OCI-LY3 (cell line): ENCODE measurements around the gene NUP210.

Experiments
- H2AFZ ChIP-seq: fragments of 200-600, 300-600 bp; shearing (Covaris generic); 2 replicates; pipeline ENCODE4 v1.6.0; 2014; ENCODE audit warnings: antibody characterized with exemption, low read depth, low read length
- H3K27ac ChIP-seq: fragments of 200-600, 300-600 bp; sonication (generic); 2 replicates; pipeline ENCODE4 v1.5.1; 2014; ENCODE audit warnings: mild to moderate bottlenecking, low read length, moderate library complexity, mixed read lengths
- H3K27me3 ChIP-seq: fragments of 200-600, 300-600 bp; sonication (generic); 2 replicates; pipeline ENCODE4 v1.6.1; 2014; ENCODE audit warnings: low read depth, low read length, mixed read lengths
- H3K36me3 ChIP-seq: fragments of 200-600, 300-600 bp; sonication (generic); replicated peaks from 2 replicates; pipeline ENCODE3; 2014; ENCODE audit warnings: low read depth, low read length, mixed read lengths
- H3K4me1 ChIP-seq: fragments of 300-600, 200-600 bp; sonication (generic); 2 replicates; pipeline ENCODE4 v1.6.1; 2014; ENCODE audit warnings: low read length, mixed read lengths
- H3K4me2 ChIP-seq: fragments of 200-600, 300-600 bp; sonication (generic); 2 replicates; pipeline ENCODE4 v1.6.1; 2014; ENCODE audit warnings: low read length, mixed read lengths
- H3K4me3 ChIP-seq: fragments of 300-600, 200-600 bp; sonication (generic); 2 replicates; pipeline ENCODE4 v1.5.1; 2014; ENCODE audit warnings: antibody characterized with exemption, mild to moderate bottlenecking, low read length, moderate library complexity
- H3K79me2 ChIP-seq: fragments of 300-600, 200-600 bp; shearing (Covaris generic); 2 replicates; pipeline ENCODE4 v1.6.1; 2014; ENCODE audit warnings: mild to moderate bottlenecking, low read length, mixed read lengths
- H3K9ac ChIP-seq: fragments of 300-600, 200-600 bp; shearing (Covaris generic); 2 replicates; pipeline ENCODE4 v1.6.0; 2014; ENCODE audit warnings: mild to moderate bottlenecking, low read length, moderate library complexity
- H3K9me3 ChIP-seq: fragments of 200-600, 300-600 bp; shearing (Covaris generic); 2 replicates; pipeline ENCODE4 v1.6.1; 2014; ENCODE audit warnings: low read length, mixed read lengths; ENCODE audit not compliant: insufficient read depth
- H4K20me1 ChIP-seq: fragments of 200-600, 300-600 bp; sonication (generic); 2 replicates; pipeline ENCODE4 v1.6.1; 2016; ENCODE audit warnings: low read length, mixed read lengths; ENCODE audit not compliant: insufficient read depth
- EZH2phosphoT487 ChIP-seq: fragments of 200-600 bp; shearing (Covaris generic); IDR thresholded peaks from 2 replicates; pipeline ENCODE4 v1.6.1; 2018; ENCODE audit warnings: antibody characterized with exemption, mixed run types, low read depth
- TF ChIP-seq, protein P1 (sequence below): fragments of 200-600, 300-600 bp; sonication (generic); IDR thresholded peaks from 2 replicates; pipeline ENCODE4 v1.5.1; 2014; ENCODE audit warnings: antibody characterized with exemption, low read length, low read depth

The NUP210 gene

DNA sequence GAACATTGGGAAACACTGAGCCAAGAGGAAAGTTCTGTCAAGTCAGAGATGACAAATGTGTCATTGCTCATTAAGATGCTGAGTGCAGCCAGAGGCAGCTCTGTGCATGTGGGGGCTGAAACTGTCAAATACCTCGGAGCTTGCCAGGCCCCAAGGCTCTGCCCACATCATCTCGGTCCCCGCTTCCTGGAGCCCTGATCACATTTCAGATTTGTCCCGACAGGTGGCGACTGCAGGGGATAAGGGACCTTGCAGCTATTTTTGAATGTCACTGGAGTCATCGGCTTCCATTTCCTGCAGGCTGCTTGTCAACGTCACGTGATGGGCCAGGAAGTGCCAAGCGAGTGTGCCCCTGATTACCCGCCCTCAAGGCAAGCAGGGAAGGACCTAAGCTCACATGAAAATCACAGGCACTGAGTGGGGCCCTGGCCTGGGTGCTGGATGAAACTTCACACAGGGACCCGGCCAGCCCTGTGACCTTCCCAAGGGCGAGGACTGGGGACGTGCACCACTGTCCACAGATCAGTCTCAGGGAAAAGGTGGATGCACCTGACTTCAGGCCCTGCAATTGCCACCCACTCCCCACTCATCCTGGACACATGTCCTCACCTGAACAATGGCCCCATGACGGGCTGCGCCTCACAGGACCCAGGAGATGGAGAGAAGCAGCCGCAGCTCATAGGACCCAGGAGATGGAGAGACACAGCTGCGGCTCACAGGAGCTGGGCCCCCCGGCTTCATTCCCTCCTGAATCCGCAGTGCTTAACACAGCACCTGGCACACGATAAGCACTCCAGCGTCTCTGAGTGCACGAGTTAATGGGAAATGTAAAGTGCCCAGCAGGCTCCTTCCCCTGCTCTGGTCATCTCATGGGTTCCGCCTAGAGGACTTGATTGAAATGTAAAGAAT, 73.4 kb downstream of the NUP210 start:
- Histone ChIP-seq H3K9ac (no peak overlapping the region), H3K4me1 (no peaks in the 10 kb centered on the region), H3K9me3 (no peaks in the 10 kb centered on the region), H3K4me2 (no peak overlapping the region), H3K4me3 (no peak overlapping the region), H3K27me3 (no peaks in the 10 kb centered on the region), H3K36me3 (peaks cover 89% of the 10 kb centered on the region), H2AFZ (no peak overlapping the region), H3K27ac (no peak overlapping the region), H4K20me1 (no peaks in the 10 kb centered on the region), H3K79me2 (no peaks in the 10 kb centered on the region)
- TF ChIP-seq EZH2phosphoT487: no peak

DNA sequence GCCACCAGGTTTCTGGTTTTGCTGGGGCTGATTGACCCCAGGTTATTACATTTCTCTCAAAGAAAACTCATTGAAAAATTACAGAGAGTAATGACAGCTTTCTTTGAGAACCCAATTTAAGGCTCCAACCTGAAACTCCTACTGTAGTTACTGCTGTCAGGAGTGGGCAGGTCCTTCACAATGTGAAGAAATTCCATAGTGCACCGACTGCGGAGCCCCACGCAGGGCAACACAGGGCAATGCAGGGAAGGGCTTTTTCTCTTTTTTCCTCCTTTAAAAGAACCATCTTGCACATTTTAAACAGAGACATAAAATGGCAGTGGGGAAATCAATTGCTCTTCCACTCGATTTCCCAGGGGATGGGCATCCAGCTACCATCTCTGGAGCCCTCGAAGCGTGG, 74.3 kb downstream of the NUP210 start:
- Histone ChIP-seq H3K27ac (no peak overlapping the region), H3K4me2 (no peak overlapping the region), H4K20me1 (no peaks in the 10 kb centered on the region), H3K4me3 (no peak overlapping the region), H3K79me2 (no peaks in the 10 kb centered on the region), H3K9ac (no peak overlapping the region), H2AFZ (no peak overlapping the region), H3K4me1 (no peaks in the 10 kb centered on the region), H3K9me3 (no peaks in the 10 kb centered on the region), H3K27me3 (no peaks in the 10 kb centered on the region), H3K36me3 (peaks cover 89% of the 10 kb centered on the region)
- TF ChIP-seq, protein P1, sequence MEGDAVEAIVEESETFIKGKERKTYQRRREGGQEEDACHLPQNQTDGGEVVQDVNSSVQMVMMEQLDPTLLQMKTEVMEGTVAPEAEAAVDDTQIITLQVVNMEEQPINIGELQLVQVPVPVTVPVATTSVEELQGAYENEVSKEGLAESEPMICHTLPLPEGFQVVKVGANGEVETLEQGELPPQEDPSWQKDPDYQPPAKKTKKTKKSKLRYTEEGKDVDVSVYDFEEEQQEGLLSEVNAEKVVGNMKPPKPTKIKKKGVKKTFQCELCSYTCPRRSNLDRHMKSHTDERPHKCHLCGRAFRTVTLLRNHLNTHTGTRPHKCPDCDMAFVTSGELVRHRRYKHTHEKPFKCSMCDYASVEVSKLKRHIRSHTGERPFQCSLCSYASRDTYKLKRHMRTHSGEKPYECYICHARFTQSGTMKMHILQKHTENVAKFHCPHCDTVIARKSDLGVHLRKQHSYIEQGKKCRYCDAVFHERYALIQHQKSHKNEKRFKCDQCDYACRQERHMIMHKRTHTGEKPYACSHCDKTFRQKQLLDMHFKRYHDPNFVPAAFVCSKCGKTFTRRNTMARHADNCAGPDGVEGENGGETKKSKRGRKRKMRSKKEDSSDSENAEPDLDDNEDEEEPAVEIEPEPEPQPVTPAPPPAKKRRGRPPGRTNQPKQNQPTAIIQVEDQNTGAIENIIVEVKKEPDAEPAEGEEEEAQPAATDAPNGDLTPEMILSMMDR: no peak
- TF ChIP-seq EZH2phosphoT487: no peak

DNA sequence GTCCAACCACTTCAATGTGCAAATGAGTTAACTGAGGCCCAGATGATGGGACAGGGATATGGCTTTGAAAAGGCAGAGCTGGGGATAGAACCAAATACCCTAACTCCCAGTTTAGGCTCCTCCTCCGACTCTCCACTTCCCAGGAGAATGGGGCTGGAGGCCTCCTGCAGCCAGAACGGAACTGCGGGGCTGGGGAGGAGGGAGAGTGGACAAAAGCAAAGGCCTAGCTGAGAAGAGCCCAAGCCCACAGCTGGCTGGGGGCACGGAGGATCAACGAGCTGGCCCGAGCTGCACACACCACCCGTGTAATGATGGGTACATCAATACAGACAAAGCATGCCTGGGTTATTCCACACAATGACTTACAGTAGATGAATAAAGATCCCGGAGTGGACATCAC, 74.8 kb downstream of the NUP210 start:
- no peak overlapping the region for H3K9ac ChIP-seq
- no peak overlapping the region for H3K4me2 ChIP-seq

DNA sequence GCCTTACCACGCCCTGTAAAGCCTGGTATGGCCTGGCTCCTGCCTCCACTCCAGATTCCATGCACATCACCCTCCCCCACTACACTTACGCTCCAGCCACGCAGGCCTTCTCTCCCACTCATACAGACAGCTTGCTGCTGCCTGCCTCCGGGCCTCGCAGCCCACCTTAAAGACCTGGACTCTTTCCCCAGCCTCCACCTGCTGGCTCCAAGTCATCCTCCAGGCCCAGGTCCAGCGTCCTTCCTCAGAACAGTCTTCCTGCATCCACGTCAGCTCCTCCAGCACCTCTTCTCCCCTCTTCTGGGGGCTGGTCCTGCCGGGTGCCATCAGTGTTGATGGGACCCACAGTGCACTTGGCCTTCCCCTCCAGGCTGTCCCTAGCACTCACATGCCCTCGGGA, 75.5 kb downstream of the NUP210 start:
- Histone ChIP-seq H3K27me3 (no peaks in the 10 kb centered on the region), H3K4me2 (no peak overlapping the region)

More for the DNA sequence above, 74.8 kb downstream of the NUP210 start:
- Histone ChIP-seq H3K36me3 (peaks cover 92% of the 10 kb centered on the region), H3K27me3 (no peaks in the 10 kb centered on the region), H3K79me2 (no peaks in the 10 kb centered on the region), H2AFZ (no peak overlapping the region), H3K4me1 (no peaks in the 10 kb centered on the region), H4K20me1 (no peaks in the 10 kb centered on the region), H3K27ac (no peak overlapping the region), H3K9me3 (no peaks in the 10 kb centered on the region), H3K4me3 (no peak overlapping the region)
- TF ChIP-seq, protein P1: no peak
- no peak for TF ChIP-seq EZH2phosphoT487

DNA sequence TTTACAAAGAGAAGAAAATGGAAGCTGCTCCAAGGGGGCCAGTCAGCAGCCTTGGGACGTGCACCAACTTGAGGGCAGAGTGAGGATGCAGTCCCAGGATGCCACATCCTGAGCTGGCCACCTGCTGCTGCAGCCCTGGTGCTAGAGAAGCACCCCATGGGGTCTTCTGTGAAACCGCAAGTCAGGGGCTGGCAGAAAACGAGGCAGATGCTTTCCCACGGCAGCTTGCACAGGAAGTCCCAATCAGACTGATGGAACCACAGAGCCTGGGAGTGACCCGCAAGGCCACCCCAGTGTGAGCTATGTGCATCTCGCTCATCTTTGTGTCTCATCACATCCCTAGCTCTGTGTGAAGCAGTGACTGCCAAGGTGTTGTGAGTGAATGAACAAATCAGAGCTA, 76.5 kb downstream of the NUP210 start:
- Histone ChIP-seq H3K27me3 (no peaks in the 10 kb centered on the region), H3K4me3 (no peak overlapping the region), H4K20me1 (no peaks in the 10 kb centered on the region), H3K36me3 (peaks cover 92% of the 10 kb centered on the region), H2AFZ (no peak overlapping the region), H3K4me1 (0 out of 2 replicates have a peak, but pooled peaks cover 2% of the 10 kb centered on the region), H3K4me2 (no peak overlapping the region), H3K9me3 (no peaks in the 10 kb centered on the region), H3K27ac (no peak overlapping the region), H3K9ac (no peak overlapping the region), H3K79me2 (no peaks in the 10 kb centered on the region)
- no peak for TF ChIP-seq EZH2phosphoT487
- TF ChIP-seq, protein P1: no peak

More for the DNA sequence above, 75.5 kb downstream of the NUP210 start:
- H3K4me1 ChIP-seq: no peaks in the 10 kb centered on the region
- no peak for TF ChIP-seq EZH2phosphoT487
- H4K20me1 ChIP-seq: no peaks in the 10 kb centered on the region
- no peak overlapping the region for H3K9ac ChIP-seq
- H3K27ac ChIP-seq: no peak overlapping the region
- H3K9me3 ChIP-seq: no peaks in the 10 kb centered on the region
- no peak overlapping the region for H2AFZ ChIP-seq
- H3K79me2 ChIP-seq: no peaks in the 10 kb centered on the region
- no peak overlapping the region for H3K4me3 ChIP-seq
- H3K36me3 ChIP-seq: peaks cover 92% of the 10 kb centered on the region
